Astrocyte (in vitro differentiated cells and primary cell): ENCODE results near the gene PCBP1. TPM values are rescaled to one million over a fixed set of nuclear protein-coding genes. Genes with fewer than 3 reads are reported as not detected.

Experiments
- DNase-seq: peaks from one replicate; pipeline ENCODE4 v3.0.0-alpha.2; 2010; ENCODE audit warnings: low read depth
- FAIRE-seq: peaks from 2 replicates; lab custom pipeline; 2011; peaks lifted over from hg19 to GRCh38; lab: Jason Lieb, UNC
- H2AFZ ChIP-seq: 2 replicates; pipeline ENCODE4 v1.6.0; 2012; ENCODE audit warnings: low read depth, low read length, inconsistent platforms
- H3K27ac ChIP-seq: 2 replicates; pipeline ENCODE4 v1.5.1; 2011; ENCODE audit warnings: low read depth, low read length, inconsistent platforms
- H3K27me3 ChIP-seq: 2 replicates; pipeline ENCODE4 v1.6.0; 2011; ENCODE audit warnings: low read length, inconsistent platforms; ENCODE audit not compliant: insufficient read depth
- H3K36me3 ChIP-seq: 2 replicates; pipeline ENCODE4 v1.5.1; 2011; ENCODE audit warnings: low read length, inconsistent platforms; ENCODE audit not compliant: insufficient read depth
- H3K4me1 ChIP-seq: 2 replicates; pipeline ENCODE4 v1.5.1; 2011; ENCODE audit warnings: low read length, inconsistent platforms; ENCODE audit not compliant: insufficient read depth
- H3K4me2 ChIP-seq: 2 replicates; pipeline ENCODE4 v1.6.0; 2012; ENCODE audit warnings: low read length, inconsistent platforms
- H3K4me3 ChIP-seq: 2 replicates; pipeline ENCODE4 v1.5.1; 2011; ENCODE audit warnings: low read depth, mild to moderate bottlenecking, low read length, inconsistent platforms; ENCODE audit not compliant: insufficient read depth
- H3K79me2 ChIP-seq: 2 replicates; pipeline ENCODE4 v1.6.0; 2012; ENCODE audit warnings: mild to moderate bottlenecking, low read length, inconsistent platforms; ENCODE audit not compliant: insufficient read depth
- H3K9ac ChIP-seq: 2 replicates; pipeline ENCODE4 v1.6.0; 2012; ENCODE audit warnings: mild to moderate bottlenecking, low read length, inconsistent platforms
- H3K9me3 ChIP-seq: 2 replicates; pipeline ENCODE4 v1.5.1; 2012; ENCODE audit warnings: low read depth, mild to moderate bottlenecking, low read length, inconsistent platforms; ENCODE audit not compliant: insufficient read depth
- H4K20me1 ChIP-seq: 2 replicates; pipeline ENCODE4 v1.6.0; 2012; ENCODE audit warnings: low read length, inconsistent platforms; ENCODE audit not compliant: insufficient read depth
- H3K27ac Mint-ChIP-seq: one replicate; pipeline ENCODE4 v1.8.0; 2021; ENCODE audit warnings: mild to moderate bottlenecking, mixed read lengths; ENCODE audit not compliant: unreplicated experiment
- H3K27me3 Mint-ChIP-seq: one replicate; pipeline ENCODE4 v1.8.0; 2021; ENCODE audit warnings: low read depth, mixed read lengths; ENCODE audit not compliant: unreplicated experiment
- H3K36me3 Mint-ChIP-seq: one replicate; pipeline ENCODE4 v1.8.0; 2021; ENCODE audit warnings: low read depth, mixed read lengths; ENCODE audit not compliant: unreplicated experiment
- H3K4me1 Mint-ChIP-seq: one replicate; pipeline ENCODE4 v1.8.0; 2021; ENCODE audit warnings: low read depth, mixed read lengths; ENCODE audit not compliant: unreplicated experiment
- H3K4me3 Mint-ChIP-seq: one replicate; pipeline ENCODE4 v1.8.0; 2021; ENCODE audit warnings: mild to moderate bottlenecking, moderate library complexity, mixed read lengths; ENCODE audit not compliant: unreplicated experiment
- H3K9me3 Mint-ChIP-seq: one replicate; pipeline ENCODE4 v1.8.0; 2021; ENCODE audit warnings: mild to moderate bottlenecking, mixed read lengths; ENCODE audit not compliant: unreplicated experiment
- CTCF ChIP-seq: IDR thresholded peaks from 2 replicates; pipeline ENCODE4 v1.5.1; 2011; ENCODE audit warnings: low read depth, mild to moderate bottlenecking, inconsistent platforms, low read length, moderate library complexity; ENCODE audit not compliant: insufficient read depth
- EZH2 ChIP-seq: IDR thresholded peaks from 2 replicates; pipeline ENCODE4 v1.6.1; 2012; ENCODE audit warnings: mild to moderate bottlenecking, low read length, inconsistent platforms; ENCODE audit not compliant: insufficient read depth
- total RNA-seq: library from RNA; stranded (reverse); gene quantifications from 2 replicates; pipeline ENCODE4 v1.2.1, GENCODE V29; 2021

PCBP1 gene
- total RNA-seq, 1 donor from 2014 or later: 205 TPM

- DNase-seq (no peak), FAIRE-seq (no peak)
- Histone ChIP-seq H3K9me3 (no peaks in the 10 kb centered on the region), H3K27ac (peak overlapping the region; percentile 100), H3K27me3 (no peaks in the 10 kb centered on the region), H3K4me2 (peak overlapping the region; percentile 95), H3K36me3 (no peaks in the 10 kb centered on the region), H3K9ac (peak overlapping the region; percentile 99), H3K79me2 (peaks cover 30% of the 10 kb centered on the region), H4K20me1 (peaks cover 21% of the 10 kb centered on the region), H3K4me3 (peak overlapping the region; percentile 97), H2AFZ (no peak overlapping the region), H3K4me1 (peaks cover 18% of the 10 kb centered on the region)
- Mint-ChIP-seq H3K27ac (peak overlapping the region; percentile 99), H3K4me3 (peak overlapping the region; percentile 99), H3K4me1 (peaks cover 17% of the 10 kb centered on the region), H3K27me3 (no peaks in the 10 kb centered on the region), H3K9me3 (no peaks in the 10 kb centered on the region), H3K36me3 (peaks cover 18% of the 10 kb centered on the region)
- TF ChIP-seq CTCF (no peak), EZH2 (no peak)
Observed at GRCh38 chr2:70089220-70089982, 2.1 kb downstream of the PCBP1 start.

GRCh38 chr2:70089983-70090525 lies 2.8 kb downstream of the PCBP1 start:
- Histone ChIP-seq H3K9me3 (no peaks in the 10 kb centered on the region), H3K27ac (no peak overlapping the region), H3K9ac (peak overlapping the region; percentile 99), H4K20me1 (peaks cover 21% of the 10 kb centered on the region), H3K4me3 (peak overlapping the region; percentile 97), H3K36me3 (no peaks in the 10 kb centered on the region), H2AFZ (no peak overlapping the region), H3K79me2 (peaks cover 30% of the 10 kb centered on the region), H3K4me1 (peaks cover 18% of the 10 kb centered on the region), H3K27me3 (no peaks in the 10 kb centered on the region), H3K4me2 (peak overlapping the region; percentile 95)
- no peaks in the 10 kb centered on the region for H3K9me3 Mint-ChIP-seq
- FAIRE-seq: no peak
- TF ChIP-seq CTCF: no peak
- TF ChIP-seq EZH2: no peak
- H3K27me3 Mint-ChIP-seq: no peaks in the 10 kb centered on the region
- peaks cover 15% of the 10 kb centered on the region for H3K4me1 Mint-ChIP-seq
- peak overlapping the region; percentile 99 for H3K4me3 Mint-ChIP-seq
- DNase-seq: no peak
- peaks cover 18% of the 10 kb centered on the region for H3K36me3 Mint-ChIP-seq
- peak overlapping the region; percentile 64 for H3K27ac Mint-ChIP-seq
